HG02943 (cell line): Measurements from ENCODE around the gene POLR1A.

Source experiments
- ATAC-seq: cut with Tn5 transposase; IDR thresholded peaks from one replicate; pipeline ENCODE4 v1.9.1; 2021; ENCODE audit warnings: mild to moderate bottlenecking, low read depth, moderate library complexity; ENCODE audit not compliant: unreplicated experiment

Gene POLR1A

DNA sequence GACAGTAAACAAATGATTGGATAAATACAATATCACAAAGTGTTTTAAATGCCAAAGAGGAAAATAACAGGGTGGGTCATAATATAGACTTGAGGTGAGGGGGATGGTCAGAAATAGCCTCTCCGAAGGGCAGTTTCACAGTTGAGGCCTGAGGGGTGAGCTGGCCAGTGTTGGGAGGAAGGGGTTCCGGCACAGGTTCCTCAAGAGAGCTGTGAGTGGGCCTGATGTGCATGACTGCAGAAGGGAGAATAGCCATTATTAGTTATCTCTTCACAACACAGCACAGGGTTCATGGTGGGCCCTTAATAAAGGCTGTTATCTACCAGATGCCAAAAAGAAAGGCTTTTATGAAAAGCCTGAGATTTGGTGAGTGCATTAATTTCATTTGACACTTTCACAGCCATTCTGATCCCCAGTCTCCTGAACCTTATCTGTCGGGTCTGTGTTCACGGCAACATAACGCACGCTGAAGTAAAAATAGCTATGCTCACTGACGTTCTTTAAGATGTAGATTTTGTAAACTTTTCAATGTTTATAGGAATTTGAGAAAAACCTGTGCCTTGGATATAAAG lies 39.6 kb downstream of the POLR1A start:
- ATAC-seq, result no peak

DNA sequence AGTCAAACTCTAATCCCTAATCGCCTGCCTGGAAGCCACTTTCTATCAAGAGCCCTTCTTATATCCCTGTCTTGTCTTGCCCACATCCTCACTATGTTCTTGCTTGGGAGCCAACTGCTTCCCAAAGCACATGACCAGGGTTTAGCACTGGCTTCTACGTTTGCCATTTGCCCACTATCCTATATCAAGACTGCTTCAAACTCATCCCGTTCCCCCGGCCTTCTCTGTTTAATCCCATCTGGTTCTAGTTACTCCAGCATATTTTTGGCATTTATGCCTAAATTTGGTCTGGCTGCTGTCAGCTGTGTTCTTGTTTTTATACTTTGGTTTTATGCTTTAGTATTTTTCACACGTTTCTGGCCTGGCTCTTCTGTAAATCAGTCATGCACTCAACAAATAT lies 40.2 kb downstream of the POLR1A start:
- no peak for ATAC-seq

GRCh38 chr2:86064006-86064405 lies 41.7 kb downstream of the POLR1A start:
- ATAC-seq, result no peak

DNA sequence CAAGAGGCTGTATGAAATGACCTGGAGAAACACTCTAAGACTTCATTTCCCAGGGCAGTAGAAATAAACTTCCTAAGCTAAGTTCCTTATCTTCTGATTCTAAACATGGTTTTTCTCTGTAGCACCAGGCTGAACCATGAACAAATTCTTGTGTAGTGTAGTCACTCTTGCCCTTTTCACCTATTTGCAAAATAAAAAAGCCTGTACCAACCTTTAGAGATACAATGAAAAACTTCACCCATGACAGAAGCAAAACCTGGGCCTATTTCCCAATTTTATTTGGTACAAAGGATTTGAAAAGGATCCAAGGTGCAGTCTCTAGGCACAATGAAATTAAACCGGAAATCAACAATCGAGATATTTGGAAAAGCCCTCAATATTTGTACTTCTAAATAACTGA lies 43.6 kb downstream of the POLR1A start:
- ATAC-seq, result no peak

DNA sequence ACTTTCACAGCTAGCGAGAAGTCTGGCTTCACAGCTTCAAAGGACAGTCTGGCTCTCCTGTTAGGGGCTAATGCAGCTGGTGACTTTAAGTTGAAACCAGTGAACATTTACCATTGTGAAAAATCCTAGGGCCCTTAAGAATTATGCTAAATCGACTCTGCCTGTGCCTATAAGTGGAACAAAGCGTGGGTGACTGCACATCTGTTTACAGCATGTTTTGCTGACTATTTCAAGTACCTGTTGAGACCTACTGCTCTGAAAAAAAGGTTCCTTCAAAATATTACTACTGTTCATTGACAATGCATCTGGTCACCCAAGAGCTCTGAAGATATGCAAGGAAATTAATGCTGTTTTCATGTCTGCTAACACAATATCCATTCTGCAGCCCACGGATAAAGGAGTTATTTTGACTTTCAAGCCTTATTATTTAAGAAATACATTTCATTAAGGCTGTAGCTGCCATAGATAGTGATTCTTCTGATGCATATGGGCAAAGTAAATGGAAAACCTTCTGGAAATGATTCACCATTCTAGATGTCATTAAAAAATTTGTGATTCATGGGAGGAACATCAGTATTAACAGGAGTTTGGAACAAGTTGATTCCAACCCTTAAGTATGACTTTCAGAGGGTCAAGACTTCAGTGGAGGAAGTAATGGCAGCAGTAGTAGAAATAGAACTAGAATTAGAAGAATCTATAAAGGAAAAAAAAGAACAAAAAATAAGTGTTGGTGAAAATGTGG lies 48.9 kb downstream of the POLR1A start:
- no peak for ATAC-seq

DNA sequence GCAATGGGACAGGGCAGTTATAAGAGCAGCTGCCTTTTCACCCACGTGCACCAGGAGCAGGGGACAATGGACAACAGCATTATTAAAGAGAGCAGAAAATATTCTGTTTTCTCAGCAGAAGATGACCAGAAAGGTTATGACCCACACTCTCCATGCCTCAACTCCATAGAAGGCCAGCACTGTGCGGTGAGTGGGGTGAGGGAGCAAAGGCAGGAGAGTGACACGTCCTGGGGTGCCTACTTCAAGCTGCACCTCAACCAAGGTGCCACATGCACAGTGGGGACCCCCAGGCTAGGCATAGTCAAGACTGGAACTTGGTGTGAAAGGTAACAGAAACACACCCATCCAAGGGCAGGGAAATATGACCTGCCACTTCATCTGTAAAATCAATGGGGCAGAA lies 50.4 kb downstream of the POLR1A start:
- ATAC-seq, result no peak

GRCh38 chr2:86054535-86055082 lies 51.1 kb downstream of the POLR1A start:
- no peak for ATAC-seq

DNA sequence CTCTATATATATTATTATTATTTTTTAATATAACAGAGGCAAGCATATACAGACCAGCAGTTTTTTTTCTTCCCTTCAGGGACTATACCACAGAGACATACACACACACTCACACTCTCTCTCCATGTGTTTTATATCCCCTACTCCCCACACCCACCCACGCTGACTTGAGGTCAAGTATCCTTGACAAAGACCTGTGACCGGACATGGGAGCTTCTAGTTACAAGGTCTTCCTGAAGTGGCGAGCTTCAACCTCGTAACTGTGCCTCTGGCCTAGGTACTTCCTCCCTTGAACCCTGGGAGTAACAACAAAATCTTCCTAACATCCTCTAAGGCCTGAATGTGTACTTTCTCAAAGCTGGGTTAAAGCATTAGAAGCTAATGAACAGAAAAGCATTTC lies 52.5 kb downstream of the POLR1A start:
- ATAC-seq, result no peak

- no peak for ATAC-seq
Observed at GRCh38 chr2:86052676-86053075, 53.0 kb downstream of the POLR1A start.

DNA sequence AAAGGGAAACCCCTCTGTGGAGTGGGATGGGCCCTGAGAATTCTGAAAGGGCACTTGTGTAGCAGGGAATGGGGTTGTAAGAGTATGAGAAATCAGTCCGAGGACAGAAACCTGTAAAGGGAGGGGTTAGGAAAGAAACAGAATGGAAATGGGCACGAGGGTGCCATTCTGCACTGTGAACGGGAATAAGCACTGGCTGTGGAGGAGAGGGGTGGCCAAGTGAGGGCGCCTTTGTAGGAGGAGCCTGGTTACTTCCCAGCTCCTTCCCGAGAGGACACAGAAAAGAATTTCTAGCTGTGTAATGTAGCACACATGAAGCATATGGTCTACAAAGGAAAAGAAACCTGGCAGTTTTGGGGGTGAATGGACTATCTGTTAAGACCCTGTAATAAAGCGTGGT lies 53.4 kb downstream of the POLR1A start:
- no peak for ATAC-seq

DNA sequence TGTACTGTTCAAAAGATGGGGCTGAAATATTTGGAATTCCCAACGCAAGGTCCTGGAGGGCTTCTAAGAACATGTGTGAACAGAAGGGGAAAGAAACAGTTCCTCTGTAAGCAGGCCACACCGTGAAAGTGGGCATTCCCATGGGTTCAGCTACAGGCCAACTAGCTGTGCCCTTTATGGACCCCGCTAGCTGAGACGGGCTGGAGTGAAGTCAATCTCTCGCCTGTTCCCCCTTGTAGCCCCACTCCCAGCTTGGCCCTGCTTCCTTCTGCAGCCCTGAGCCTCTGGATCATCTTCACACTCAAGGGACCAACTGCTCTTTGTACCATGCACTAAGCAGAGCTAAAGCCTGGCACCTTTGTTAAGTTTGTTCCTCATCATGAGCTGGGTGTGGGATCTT lies 55.4 kb downstream of the POLR1A start:
- no peak for ATAC-seq

GRCh38 chr2:86049529-86049928 lies 56.2 kb downstream of the POLR1A start:
- no peak for ATAC-seq

DNA sequence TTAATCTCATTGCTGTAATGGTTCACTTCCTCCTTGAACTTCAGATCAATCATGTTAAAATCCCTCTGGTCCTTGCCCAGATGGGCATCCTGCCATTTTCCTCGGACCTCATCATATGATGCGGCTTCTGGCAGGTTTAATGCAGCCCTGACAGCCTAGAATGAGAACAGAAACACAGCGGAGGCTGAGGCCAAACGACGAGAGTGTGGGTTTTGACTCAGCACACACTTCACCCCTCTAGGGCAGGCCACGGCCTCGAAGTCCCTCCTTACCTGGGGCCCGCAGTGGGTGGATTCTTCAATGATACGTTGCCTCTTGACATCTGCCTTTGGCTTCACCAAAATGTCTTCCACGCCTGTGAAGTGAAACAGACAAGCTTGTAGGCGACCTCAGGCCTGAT lies 56.8 kb downstream of the POLR1A start:
- ATAC-seq, result no peak

GRCh38 chr2:86048383-86048701 lies 57.3 kb downstream of the POLR1A start:
- no peak for ATAC-seq

DNA sequence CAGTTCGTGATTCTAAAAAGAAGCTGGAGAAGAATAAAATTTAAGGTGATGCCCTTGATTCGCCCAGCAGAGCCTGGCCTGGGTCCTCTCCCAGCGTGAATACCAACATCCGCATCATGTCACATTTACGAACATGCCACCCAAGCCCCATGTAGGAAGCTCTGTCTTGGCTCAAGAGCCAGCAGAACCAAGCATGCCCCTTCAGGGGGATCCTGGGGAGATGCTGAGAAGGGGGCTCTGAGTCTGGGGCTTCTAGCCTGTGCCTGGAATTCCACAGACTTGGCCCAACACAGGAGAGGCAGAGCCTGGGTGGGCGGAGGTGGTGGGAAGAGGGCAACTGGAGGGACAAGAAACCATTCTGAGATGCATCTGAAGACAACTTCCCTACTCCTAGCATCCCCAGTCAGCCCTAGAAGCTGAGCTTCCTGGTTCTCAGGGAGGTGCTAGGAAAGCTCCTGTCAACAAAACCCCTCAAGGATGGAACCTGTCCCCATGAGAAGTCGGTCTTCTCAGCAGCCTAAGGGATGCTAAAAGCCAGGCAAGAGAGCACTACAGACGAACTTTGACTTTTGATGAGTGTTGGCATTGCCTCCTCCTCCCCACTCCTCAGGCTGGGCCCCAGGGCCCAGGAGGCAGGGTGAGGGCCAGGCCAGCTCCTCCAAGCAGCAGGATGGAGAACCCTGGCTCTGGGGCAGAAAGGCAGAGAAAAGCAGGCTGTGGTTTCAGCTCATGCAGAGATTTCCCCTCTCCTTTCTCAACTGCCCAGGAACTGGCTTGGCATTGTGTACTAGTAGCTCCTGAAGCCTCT lies 57.9 kb downstream of the POLR1A start:
- ATAC-seq, result no peak

- no peak for ATAC-seq
Observed at GRCh38 chr2:86045541-86045940, 60.1 kb downstream of the POLR1A start.

DNA sequence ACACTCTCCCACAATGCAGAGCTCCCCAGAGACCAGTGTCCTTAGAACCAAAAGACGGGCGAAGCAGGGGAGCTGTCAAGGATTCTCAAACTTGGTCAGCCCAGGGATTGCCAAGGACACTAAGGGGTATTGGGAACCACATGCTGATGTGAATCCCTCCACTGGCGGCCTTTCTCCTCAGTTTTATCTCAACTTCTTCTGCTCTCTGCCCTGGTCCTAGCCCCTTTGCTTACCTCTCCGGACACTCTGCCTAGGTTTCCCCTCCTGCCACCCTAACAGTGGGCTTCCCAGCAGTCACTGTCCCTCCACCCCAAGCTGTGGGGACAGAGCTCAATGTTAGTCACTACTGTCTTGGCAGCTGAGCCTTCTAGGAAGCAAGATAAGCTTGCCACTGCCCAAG lies 61.1 kb downstream of the POLR1A start:
- no peak for ATAC-seq

- no peak for ATAC-seq
Observed at GRCh38 chr2:86044045-86044444, 61.6 kb downstream of the POLR1A start.

- no peak for ATAC-seq
Observed at GRCh38 chr2:86042256-86043168, 63.2 kb downstream of the POLR1A start.

- no peak for ATAC-seq
Observed at GRCh38 chr2:86039963-86040655, 65.6 kb downstream of the POLR1A start.
